ENCODE measurements around the gene SNRNP70. TPM values are rescaled to one million over a fixed set of nuclear protein-coding genes. Genes with fewer than 3 reads are reported as not detected.

SNRNP70 gene
- total RNA-seq, 1 donor from 2014 or later: 403 TPM

DNA sequence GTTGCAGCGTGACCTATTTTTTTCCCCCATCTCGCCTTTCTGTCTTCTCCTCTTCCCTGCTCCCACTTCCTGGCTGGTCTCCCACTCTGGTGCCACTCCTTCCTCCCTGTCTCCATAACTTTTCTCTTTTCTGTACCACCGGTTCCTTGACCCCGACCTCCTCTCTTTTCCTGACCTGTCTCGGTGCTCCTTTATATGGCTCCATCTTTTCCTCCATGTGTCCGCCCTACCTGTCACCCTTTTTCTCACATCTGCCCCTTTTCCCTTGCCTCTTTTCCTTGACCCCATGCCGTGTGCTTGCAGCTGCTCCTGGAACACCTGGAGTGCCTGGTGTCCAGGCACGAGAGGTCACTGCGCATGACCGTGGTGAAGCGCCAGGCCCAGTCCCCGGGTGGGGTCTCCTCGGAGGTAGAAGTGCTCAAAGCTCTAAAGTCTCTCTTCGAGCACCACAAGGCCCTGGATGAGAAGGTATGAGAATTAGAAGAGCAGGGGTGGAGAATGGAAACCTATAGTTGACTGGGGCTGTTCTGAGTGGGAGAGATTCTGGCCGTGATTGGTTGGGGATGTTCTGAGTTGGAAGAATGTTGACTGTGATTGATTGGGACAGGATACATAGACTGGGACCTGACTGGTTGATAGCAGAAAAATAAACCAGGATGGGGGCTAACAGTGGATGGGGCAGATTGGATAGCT, 43.4 kb downstream of the SNRNP70 start:
- TF ChIP-seq, protein P1, sequence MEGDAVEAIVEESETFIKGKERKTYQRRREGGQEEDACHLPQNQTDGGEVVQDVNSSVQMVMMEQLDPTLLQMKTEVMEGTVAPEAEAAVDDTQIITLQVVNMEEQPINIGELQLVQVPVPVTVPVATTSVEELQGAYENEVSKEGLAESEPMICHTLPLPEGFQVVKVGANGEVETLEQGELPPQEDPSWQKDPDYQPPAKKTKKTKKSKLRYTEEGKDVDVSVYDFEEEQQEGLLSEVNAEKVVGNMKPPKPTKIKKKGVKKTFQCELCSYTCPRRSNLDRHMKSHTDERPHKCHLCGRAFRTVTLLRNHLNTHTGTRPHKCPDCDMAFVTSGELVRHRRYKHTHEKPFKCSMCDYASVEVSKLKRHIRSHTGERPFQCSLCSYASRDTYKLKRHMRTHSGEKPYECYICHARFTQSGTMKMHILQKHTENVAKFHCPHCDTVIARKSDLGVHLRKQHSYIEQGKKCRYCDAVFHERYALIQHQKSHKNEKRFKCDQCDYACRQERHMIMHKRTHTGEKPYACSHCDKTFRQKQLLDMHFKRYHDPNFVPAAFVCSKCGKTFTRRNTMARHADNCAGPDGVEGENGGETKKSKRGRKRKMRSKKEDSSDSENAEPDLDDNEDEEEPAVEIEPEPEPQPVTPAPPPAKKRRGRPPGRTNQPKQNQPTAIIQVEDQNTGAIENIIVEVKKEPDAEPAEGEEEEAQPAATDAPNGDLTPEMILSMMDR (IDR thresholded peaks at IDR 0.05; ENCODE audit: unreplicated experiment): no peak
- peaks cover 17% of the 10 kb centered on the region for H3K4me1 Mint-ChIP-seq
- H3K27me3 Mint-ChIP-seq (ENCODE audit: low read depth): peaks cover 9% of the 10 kb centered on the region
- peak overlapping the region; percentile 31 for H3K27ac Mint-ChIP-seq
- H3K4me3 Mint-ChIP-seq: peak overlapping the region; percentile 78
- H3K9me3 Mint-ChIP-seq: no peaks in the 10 kb centered on the region
- H3K36me3 Mint-ChIP-seq: no peaks in the 10 kb centered on the region
- DNase-seq (ENCODE audit: low spot score in 2 of 2, unreplicated experiment in 2 of 2): no peak

DNA sequence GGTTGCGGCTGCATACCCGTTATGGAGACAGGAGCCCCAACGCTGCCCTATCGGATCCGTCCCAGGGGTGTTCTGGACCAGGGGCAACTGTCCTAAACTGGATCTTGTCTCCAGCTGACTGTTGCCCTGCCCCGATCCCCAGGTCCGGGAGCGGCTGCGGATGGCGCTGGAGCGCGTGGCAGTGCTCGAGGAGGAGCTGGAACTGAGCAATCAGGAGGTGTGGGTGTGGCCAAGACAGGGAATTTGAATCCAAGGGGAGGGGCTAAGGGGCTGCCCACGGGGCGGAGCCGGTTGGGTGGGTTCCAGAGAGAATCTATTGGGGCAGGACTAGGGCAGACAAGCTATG, 44.0 kb downstream of the SNRNP70 start:
- TF ChIP-seq, protein P1 (IDR thresholded peaks at IDR 0.05; ENCODE audit: unreplicated experiment): no peak
- Mint-ChIP-seq H3K36me3 (no peaks in the 10 kb centered on the region), H3K4me1 (peaks cover 19% of the 10 kb centered on the region), H3K4me3 (no peak overlapping the region), H3K27ac (no peak overlapping the region), H3K27me3 (ENCODE audit: low read depth) (peaks cover 8% of the 10 kb centered on the region), H3K9me3 (no peaks in the 10 kb centered on the region)
- DNase-seq (ENCODE audit: low spot score in 2 of 2, unreplicated experiment in 2 of 2): no peak

DNA sequence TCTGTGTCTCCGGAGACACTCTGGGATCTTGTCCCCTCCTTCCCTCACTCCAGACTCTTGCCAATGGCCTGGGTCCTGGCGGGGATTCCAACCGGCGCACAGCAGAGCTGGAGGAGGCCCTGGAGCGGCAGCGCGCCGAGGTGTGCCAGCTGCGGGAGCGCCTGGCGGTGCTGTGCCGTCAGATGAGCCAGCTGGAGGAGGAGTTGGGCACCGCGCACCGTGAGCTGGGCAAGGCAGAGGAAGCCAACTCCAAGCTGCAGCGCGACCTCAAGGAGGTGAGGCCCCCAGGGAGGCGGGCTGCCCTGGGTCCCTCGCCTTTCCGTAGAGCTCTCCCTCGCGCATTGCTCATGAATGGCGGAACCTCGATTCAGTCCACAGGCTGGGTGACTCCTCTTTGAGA, 45.1 kb downstream of the SNRNP70 start:
- H3K27ac Mint-ChIP-seq: no peak overlapping the region
- peaks cover 1% of the 10 kb centered on the region for H3K36me3 Mint-ChIP-seq
- no peak for DNase-seq (ENCODE audit: low spot score in 2 of 2, unreplicated experiment in 2 of 2)
- H3K9me3 Mint-ChIP-seq: no peaks in the 10 kb centered on the region
- H3K27me3 Mint-ChIP-seq (ENCODE audit: low read depth): peaks cover 4% of the 10 kb centered on the region
- H3K4me1 Mint-ChIP-seq: peaks cover 19% of the 10 kb centered on the region
- TF ChIP-seq, protein P1 (IDR thresholded peaks at IDR 0.05; ENCODE audit: unreplicated experiment): no peak
- H3K4me3 Mint-ChIP-seq: no peak overlapping the region

DNA sequence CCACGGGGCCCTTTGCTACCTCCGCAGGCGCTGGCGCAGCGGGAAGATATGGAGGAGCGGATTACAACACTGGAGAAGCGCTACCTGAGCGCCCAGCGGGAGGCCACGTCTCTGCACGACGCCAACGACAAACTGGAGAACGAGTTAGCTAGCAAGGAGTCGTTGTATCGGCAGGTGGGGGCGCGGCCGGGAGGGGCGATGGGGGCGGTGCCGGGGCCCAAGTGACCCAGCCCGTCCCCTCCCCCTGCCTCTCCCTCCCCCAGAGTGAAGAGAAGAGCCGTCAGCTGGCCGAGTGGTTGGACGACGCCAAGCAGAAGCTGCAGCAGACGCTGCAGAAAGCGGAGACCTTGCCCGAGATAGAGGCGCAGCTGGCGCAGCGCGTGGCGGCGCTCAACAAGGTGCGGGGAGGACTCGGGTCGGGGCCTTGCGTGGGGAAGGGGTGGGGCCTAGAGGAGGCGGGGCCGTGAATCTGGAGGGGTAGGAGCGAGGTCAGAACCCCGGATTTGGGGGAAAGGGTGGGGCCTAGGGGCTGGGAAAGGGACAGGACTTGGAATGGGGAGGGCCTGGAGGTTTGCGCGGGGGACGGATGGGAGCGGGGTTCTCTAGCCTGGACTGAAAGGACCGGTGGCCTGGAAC, 47.8 kb downstream of the SNRNP70 start:
- Mint-ChIP-seq H3K4me3 (peak overlapping the region; percentile 33), H3K36me3 (peaks cover 1% of the 10 kb centered on the region), H3K4me1 (peaks cover 18% of the 10 kb centered on the region), H3K27ac (no peak overlapping the region), H3K9me3 (no peaks in the 10 kb centered on the region), H3K27me3 (ENCODE audit: low read depth) (no peaks in the 10 kb centered on the region)
- DNase-seq (ENCODE audit: low spot score in 2 of 2, unreplicated experiment in 2 of 2): no peak
- TF ChIP-seq, protein P1 (IDR thresholded peaks at IDR 0.05; ENCODE audit: unreplicated experiment): no peak

DNA sequence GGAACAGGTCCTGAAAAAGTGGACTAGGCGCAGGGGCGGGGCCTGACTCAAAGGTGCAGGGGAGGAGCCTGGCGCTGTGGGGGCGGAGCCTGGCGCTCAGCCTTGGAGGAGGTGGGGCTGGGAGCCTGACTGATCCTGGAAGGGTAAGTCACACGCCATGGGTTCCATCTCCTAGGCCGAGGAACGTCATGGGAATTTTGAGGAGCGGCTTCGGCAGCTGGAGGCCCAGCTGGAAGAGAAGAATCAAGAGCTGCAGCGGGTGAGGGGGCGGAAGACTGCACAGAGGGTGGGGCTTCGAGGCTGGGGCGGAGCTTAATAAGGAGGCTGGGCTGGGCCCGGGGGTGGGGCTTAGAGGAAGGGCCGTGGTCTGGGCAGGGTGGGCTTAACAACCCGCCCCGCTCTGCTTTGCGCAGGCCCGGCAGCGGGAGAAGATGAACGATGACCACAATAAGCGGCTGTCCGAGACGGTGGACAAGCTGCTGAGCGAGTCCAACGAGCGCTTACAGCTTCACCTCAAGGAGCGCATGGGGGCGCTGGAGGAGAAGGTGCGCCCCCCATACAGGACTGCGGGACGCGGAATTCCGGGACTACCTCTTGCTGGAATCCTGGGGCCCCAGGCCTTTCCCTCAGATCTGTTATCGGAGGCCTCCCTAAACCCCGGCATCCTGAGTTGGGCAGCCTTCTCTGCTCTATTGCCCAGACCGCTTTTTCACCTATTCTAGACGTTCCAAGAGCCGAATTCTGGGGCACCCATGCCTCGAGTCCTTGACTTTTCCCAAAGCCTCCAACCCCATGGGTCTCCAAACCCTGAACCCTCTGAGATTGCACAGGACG, 48.6 kb downstream of the SNRNP70 start:
- TF ChIP-seq, protein P1 (IDR thresholded peaks at IDR 0.05; ENCODE audit: unreplicated experiment): no peak
- Mint-ChIP-seq H3K9me3 (no peaks in the 10 kb centered on the region), H3K4me1 (peaks cover 11% of the 10 kb centered on the region), H3K27ac (no peak overlapping the region), H3K36me3 (peaks cover 1% of the 10 kb centered on the region), H3K27me3 (ENCODE audit: low read depth) (no peaks in the 10 kb centered on the region), H3K4me3 (peak overlapping the region; percentile 33)
- no peak for DNase-seq (ENCODE audit: low spot score in 2 of 2, unreplicated experiment in 2 of 2)

Data from mesothelial cell of epicardium (in vitro differentiated cells).